HepG2 (cell line): Measurements from ENCODE around the gene GNPAT. TPM values are rescaled to one million over a fixed set of nuclear protein-coding genes. Genes with fewer than 3 reads are reported as not detected.

Experiments
- AHR ChIP-seq: IDR thresholded peaks from 2 replicates; pipeline ENCODE4 v1.6.1; 2018; ENCODE audit warnings: missing genetic modification reagents, missing compliant biosample characterization
- ATM ChIP-seq: fragments of 450-650 bp; IDR thresholded peaks from 2 replicates; pipeline ENCODE4 v1.7.1; 2017; ENCODE audit warnings: mild to moderate bottlenecking, borderline replicate concordance
- GFI1 ChIP-seq: sonication (generic); formaldehyde crosslinking; IDR thresholded peaks from 2 replicates; pipeline ENCODE4 v1.5.0; 2020; ENCODE audit warnings: missing genetic modification reagents, mild to moderate bottlenecking, borderline replicate concordance
- HDAC1 ChIP-seq: sonication (generic); formaldehyde crosslinking; IDR thresholded peaks from 2 replicates; pipeline ENCODE4 v1.5.1; 2020; ENCODE audit warnings: mild to moderate bottlenecking, missing genetic modification reagents
- IKZF1 ChIP-seq: fragments of 450-650 bp; IDR thresholded peaks from 2 replicates; pipeline ENCODE4 v1.7.1; 2016
- JDP2 ChIP-seq: sonication (generic); formaldehyde crosslinking; IDR thresholded peaks from 2 replicates; pipeline ENCODE4 v1.8.1; 2022; ENCODE audit warnings: missing genetic modification reagents, borderline replicate concordance
- KDM3A ChIP-seq: IDR thresholded peaks from 2 replicates; pipeline ENCODE4 v1.6.1; 2018; ENCODE audit warnings: low read depth, missing compliant biosample characterization
- MAFK ChIP-seq, 2 experiments: IDR thresholded peaks in 1 of 2; conservative IDR thresholded peaks in 1 of 2; 2 replicates each; pipeline ENCODE4 v1.6.1; 2011; ENCODE audit warnings: improper control_type of control experiment in 2 of 2, low read length in 2 of 2
- NR2F2 ChIP-seq: IDR thresholded peaks from 2 replicates; pipeline ENCODE4 v1.6.1; 2012; ENCODE audit warnings: low read depth, inconsistent platforms, borderline replicate concordance
- NR2F6 ChIP-seq, 2 experiments: IDR thresholded peaks; 2 replicates each; pipeline ENCODE4 v1.6.1; 2016; ENCODE audit warnings: antibody characterized with exemption in 1 of 2, mild to moderate bottlenecking in 1 of 2
- SIX1 ChIP-seq: sonication (generic); formaldehyde crosslinking; IDR thresholded peaks from 2 replicates; pipeline ENCODE4 v1.4.0; 2020; ENCODE audit warnings: missing genetic modification reagents, borderline replicate concordance
- ZBTB42 ChIP-seq: sonication (generic); formaldehyde crosslinking; IDR thresholded peaks from 2 replicates; pipeline ENCODE4 v1.5.0; 2020; ENCODE audit warnings: mild to moderate bottlenecking, missing genetic modification reagents
- ZEB1 ChIP-seq: IDR thresholded peaks from 2 replicates; pipeline ENCODE4 v1.6.1; 2012; ENCODE audit warnings: mild to moderate bottlenecking, low read depth, inconsistent platforms; ENCODE audit not compliant: insufficient replicate concordance
- ZKSCAN5 ChIP-seq: sonication (generic); formaldehyde crosslinking; IDR thresholded peaks from 2 replicates; pipeline ENCODE4 v1.5.1; 2020; ENCODE audit warnings: mild to moderate bottlenecking, missing genetic modification reagents
- ZNF350 ChIP-seq: sonication (generic); formaldehyde crosslinking; IDR thresholded peaks from 2 replicates; pipeline ENCODE4 v1.4.0; 2020; ENCODE audit warnings: mild to moderate bottlenecking, low read depth, missing genetic modification reagents, borderline replicate concordance
- ZNF383 ChIP-seq: sonication (generic); formaldehyde crosslinking; IDR thresholded peaks from 2 replicates; pipeline ENCODE4 v1.4.0; 2020; ENCODE audit warnings: missing genetic modification reagents, mild to moderate bottlenecking, borderline replicate concordance
- ZNF788 ChIP-seq: sonication (generic); formaldehyde crosslinking; IDR thresholded peaks from 2 replicates; pipeline ENCODE4 v1.5.0; 2020; ENCODE audit warnings: mild to moderate bottlenecking, missing genetic modification reagents, borderline replicate concordance
- ZNF879 ChIP-seq: sonication (generic); formaldehyde crosslinking; IDR thresholded peaks from 2 replicates; pipeline ENCODE4 v1.8.1; 2023; ENCODE audit warnings: missing genetic modification reagents
- ZSCAN29 ChIP-seq: sonication (generic); formaldehyde crosslinking; conservative IDR thresholded peaks from 2 replicates; pipeline ENCODE4 v1.4.0; 2020; ENCODE audit warnings: mild to moderate bottlenecking, missing genetic modification reagents
- polyA plus RNA-seq, 8 experiments: library from polyadenylated mRNA; depleted of rRNA in 3 of 8; stranded (reverse) in 7 of 8; unstranded in 1 of 8; fragments of >200 nt; fragmentation: Illumina TruSeq in 4 of 8; extraction: Trizol in 4 of 8; gene quantifications; 2 replicates each; pipeline versions ENCODE4 v1.2.1 to v1.2.3, GENCODE V29; 2011 to 2016; ENCODE audit warnings: low read depth in 4 of 8, missing spikeins in 1 of 8, mixed read lengths in 1 of 8; ENCODE audit not compliant: insufficient read depth in 1 of 8
- total RNA-seq, 5 experiments: library from RNA; depleted of rRNA; stranded (reverse); fragments of >200 nt; fragmentation: Illumina TruSeq; extraction: Trizol; gene quantifications; 2 replicates each; pipeline ENCODE4 v1.2.3, GENCODE V29; 2016; ENCODE audit warnings: low read depth in 1 of 5
- TF ChIP-seq, protein P1 (sequence below): sonication (generic); formaldehyde crosslinking; IDR thresholded peaks from 2 replicates; pipeline ENCODE4 v1.4.0; 2020; ENCODE audit warnings: missing genetic modification reagents
- TF ChIP-seq, protein P2 (sequence below): sonication (generic); formaldehyde crosslinking; IDR thresholded peaks from 2 replicates; pipeline ENCODE4 v1.4.0; 2020; ENCODE audit warnings: missing genetic modification reagents
- TF ChIP-seq, protein P3 (sequence below): sonication (generic); formaldehyde crosslinking; IDR thresholded peaks from 2 replicates; pipeline ENCODE4 v1.5.1; 2020; ENCODE audit warnings: missing genetic modification reagents, mild to moderate bottlenecking, borderline replicate concordance

GNPAT gene
- total and polyA plus RNA-seq, 2 of the 13 experiments (the other 11 are each of a cell fraction or from before 2014, with no cell fraction given), result 58.3 to 114 TPM

DNA sequence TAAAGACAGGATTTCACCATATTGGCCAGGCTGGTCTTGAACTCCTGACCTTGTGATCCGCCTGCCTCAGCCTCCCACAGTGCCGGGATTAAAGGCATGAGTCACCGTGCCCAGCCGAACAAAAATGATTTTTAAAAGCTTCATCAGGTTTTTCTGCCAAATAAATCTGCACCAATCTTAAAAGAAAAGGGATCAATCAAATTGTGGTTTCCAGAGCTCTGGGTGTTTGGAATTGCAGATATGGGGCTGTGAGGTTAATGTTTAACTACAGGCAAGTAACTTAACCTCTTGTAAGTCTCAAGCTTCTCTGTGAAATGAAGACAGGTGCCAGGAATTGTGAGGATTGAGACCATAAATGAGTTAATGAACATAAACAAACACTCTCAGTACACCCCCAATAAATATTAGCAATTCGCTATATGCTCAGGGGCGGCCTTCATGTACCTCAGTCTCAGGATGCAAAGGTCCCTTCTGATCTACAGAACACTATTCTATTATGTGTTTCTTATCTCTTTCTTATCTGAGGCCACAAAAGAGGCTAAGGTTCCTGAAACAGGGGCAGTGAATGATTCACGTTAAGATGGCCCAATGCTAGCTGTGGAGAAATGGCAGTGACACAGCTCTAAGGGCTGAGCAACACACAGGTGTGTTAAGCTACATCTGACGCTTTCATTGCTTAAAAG is 7.1 kb upstream of the GNPAT start (continued):
- TF ChIP-seq, protein P1, sequence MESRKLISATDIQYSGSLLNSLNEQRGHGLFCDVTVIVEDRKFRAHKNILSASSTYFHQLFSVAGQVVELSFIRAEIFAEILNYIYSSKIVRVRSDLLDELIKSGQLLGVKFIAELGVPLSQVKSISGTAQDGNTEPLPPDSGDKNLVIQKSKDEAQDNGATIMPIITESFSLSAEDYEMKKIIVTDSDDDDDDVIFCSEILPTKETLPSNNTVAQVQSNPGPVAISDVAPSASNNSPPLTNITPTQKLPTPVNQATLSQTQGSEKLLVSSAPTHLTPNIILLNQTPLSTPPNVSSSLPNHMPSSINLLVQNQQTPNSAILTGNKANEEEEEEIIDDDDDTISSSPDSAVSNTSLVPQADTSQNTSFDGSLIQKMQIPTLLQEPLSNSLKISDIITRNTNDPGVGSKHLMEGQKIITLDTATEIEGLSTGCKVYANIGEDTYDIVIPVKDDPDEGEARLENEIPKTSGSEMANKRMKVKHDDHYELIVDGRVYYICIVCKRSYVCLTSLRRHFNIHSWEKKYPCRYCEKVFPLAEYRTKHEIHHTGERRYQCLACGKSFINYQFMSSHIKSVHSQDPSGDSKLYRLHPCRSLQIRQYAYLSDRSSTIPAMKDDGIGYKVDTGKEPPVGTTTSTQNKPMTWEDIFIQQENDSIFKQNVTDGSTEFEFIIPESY (CRISPR knock-in tag), result no peak; the same call in 1 of the 2 replicates
- TF ChIP-seq SIX1 (CRISPR knock-in tag), result peak; percentile 67; the same call in 1 of the 2 replicates
- no peak for TF ChIP-seq ZNF788
- no peak for TF ChIP-seq ZNF879
- TF ChIP-seq GFI1 (CRISPR knock-in tag), result peak; percentile 90
- peak; percentile 82 for TF ChIP-seq NR2F2
- peak; percentile 83 for TF ChIP-seq NR2F6 (IDR thresholded peaks at IDR 0.05)
- peak; percentile 78 for TF ChIP-seq NR2F6 (CRISPR knock-in tag; IDR thresholded peaks at IDR 0.05)
- no peak for TF ChIP-seq ZKSCAN5 (CRISPR knock-in tag)
- TF ChIP-seq HDAC1 (CRISPR knock-in tag), result peak; percentile 44; the same call in 1 of the 2 replicates
- TF ChIP-seq, protein P2, sequence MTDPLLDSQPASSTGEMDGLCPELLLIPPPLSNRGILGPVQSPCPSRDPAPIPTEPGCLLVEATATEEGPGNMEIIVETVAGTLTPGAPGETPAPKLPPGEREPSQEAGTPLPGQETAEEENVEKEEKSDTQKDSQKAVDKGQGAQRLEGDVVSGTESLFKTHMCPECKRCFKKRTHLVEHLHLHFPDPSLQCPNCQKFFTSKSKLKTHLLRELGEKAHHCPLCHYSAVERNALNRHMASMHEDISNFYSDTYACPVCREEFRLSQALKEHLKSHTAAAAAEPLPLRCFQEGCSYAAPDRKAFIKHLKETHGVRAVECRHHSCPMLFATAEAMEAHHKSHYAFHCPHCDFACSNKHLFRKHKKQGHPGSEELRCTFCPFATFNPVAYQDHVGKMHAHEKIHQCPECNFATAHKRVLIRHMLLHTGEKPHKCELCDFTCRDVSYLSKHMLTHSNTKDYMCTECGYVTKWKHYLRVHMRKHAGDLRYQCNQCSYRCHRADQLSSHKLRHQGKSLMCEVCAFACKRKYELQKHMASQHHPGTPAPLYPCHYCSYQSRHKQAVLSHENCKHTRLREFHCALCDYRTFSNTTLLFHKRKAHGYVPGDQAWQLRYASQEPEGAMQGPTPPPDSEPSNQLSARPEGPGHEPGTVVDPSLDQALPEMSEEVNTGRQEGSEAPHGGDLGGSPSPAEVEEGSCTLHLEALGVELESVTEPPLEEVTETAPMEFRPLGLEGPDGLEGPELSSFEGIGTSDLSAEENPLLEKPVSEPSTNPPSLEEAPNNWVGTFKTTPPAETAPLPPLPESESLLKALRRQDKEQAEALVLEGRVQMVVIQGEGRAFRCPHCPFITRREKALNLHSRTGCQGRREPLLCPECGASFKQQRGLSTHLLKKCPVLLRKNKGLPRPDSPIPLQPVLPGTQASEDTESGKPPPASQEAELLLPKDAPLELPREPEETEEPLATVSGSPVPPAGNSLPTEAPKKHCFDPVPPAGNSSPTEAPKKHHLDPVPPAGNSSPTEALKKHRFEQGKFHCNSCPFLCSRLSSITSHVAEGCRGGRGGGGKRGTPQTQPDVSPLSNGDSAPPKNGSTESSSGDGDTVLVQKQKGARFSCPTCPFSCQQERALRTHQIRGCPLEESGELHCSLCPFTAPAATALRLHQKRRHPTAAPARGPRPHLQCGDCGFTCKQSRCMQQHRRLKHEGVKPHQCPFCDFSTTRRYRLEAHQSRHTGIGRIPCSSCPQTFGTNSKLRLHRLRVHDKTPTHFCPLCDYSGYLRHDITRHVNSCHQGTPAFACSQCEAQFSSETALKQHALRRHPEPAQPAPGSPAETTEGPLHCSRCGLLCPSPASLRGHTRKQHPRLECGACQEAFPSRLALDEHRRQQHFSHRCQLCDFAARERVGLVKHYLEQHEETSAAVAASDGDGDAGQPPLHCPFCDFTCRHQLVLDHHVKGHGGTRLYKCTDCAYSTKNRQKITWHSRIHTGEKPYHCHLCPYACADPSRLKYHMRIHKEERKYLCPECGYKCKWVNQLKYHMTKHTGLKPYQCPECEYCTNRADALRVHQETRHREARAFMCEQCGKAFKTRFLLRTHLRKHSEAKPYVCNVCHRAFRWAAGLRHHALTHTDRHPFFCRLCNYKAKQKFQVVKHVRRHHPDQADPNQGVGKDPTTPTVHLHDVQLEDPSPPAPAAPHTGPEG (CRISPR knock-in tag), result no peak
- peak; percentile 51; the same call in 1 of the 2 replicates for TF ChIP-seq ZSCAN29 (CRISPR knock-in tag)
- TF ChIP-seq JDP2 (CRISPR knock-in tag), result no peak
- TF ChIP-seq ZEB1, result peak; percentile 63
- no peak for TF ChIP-seq KDM3A (CRISPR knock-in tag)
- TF ChIP-seq AHR, result no peak; the same call in 1 of the 2 replicates
- TF ChIP-seq ATM, result no peak
- TF ChIP-seq ZNF383 (CRISPR knock-in tag), result no peak
- TF ChIP-seq IKZF1, result no peak
- TF ChIP-seq ZNF350 (CRISPR knock-in tag), result 0 out of 2 replicates have a peak, but pooled peaks have one; percentile 59
- TF ChIP-seq, protein P3, sequence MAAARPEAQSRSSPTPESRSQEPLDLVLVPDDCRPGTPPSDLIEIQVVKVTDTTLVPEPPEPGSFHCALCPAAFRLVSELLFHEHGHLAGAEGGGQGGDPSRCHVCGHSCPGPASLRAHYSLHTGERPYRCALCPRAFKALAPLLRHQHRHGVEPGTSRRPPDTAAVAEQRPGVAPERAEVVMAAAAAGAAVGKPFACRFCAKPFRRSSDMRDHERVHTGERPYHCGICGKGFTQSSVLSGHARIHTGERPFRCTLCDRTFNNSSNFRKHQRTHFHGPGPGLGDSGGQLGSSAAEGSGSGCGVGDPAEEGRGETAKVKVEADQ, result no peak
- no peak for TF ChIP-seq ZBTB42
- no peak for TF ChIP-seq MAFK (conservative IDR thresholded peaks at IDR 0.05 in 1 of 2, IDR thresholded peaks at IDR 0.05 in 1 of 2; ENCODE audit: low read length in 2 of 2)
